T-helper 1 cell treated with Interleukin-12 subunit alpha and Interleukin-12 subunit beta and Interleukin-4 antibody, amounts not matched to agents 30 μg/mL and 1 μg/mL, for 36 hours (primary cell): ENCODE measurements around the gene TNP2.

Source experiments
- H3K27ac Mint-ChIP-seq: one replicate; pipeline ENCODE4 v1.8.0; 2021; ENCODE audit warnings: mild to moderate bottlenecking, mixed read lengths
- H3K27me3 Mint-ChIP-seq: one replicate; pipeline ENCODE4 v1.8.0; 2021; ENCODE audit warnings: low read depth, mixed read lengths
- H3K36me3 Mint-ChIP-seq: one replicate; pipeline ENCODE4 v1.8.0; 2021; ENCODE audit warnings: low read depth, mixed read lengths
- H3K4me1 Mint-ChIP-seq: one replicate; pipeline ENCODE4 v1.8.0; 2021; ENCODE audit warnings: low read depth, mixed read lengths
- H3K4me3 Mint-ChIP-seq: one replicate; pipeline ENCODE4 v1.8.0; 2021; ENCODE audit warnings: mild to moderate bottlenecking, moderate library complexity, mixed read lengths
- H3K9me3 Mint-ChIP-seq: one replicate; pipeline ENCODE4 v1.8.0; 2021; ENCODE audit warnings: mixed read lengths

TNP2 gene

GRCh38 chr16:11276143-11276895 lies 7.2 kb upstream of the TNP2 start, which contains the start of gene PRM2:
TSS of gene PRM2 (minus strand) at chr16:11276480. CDS start at chr16:11276370, 110 bp downstream.
- Mint-ChIP-seq H3K27me3 (peaks cover 12% of the 10 kb centered on the region), H3K36me3 (no peaks in the 10 kb centered on the region), H3K4me3 (no peak within 1 kb of the TSS), H3K4me1 (no peaks in the 10 kb centered on the region), H3K27ac (no peak within 1 kb of the TSS), H3K9me3 (no peaks in the 10 kb centered on the region)

- no peak overlapping the region for H3K27ac Mint-ChIP-seq
- no peaks in the 10 kb centered on the region for H3K4me1 Mint-ChIP-seq
- H3K27me3 Mint-ChIP-seq = peaks cover 15% of the 10 kb centered on the region
- no peaks in the 10 kb centered on the region for H3K36me3 Mint-ChIP-seq
- H3K4me3 Mint-ChIP-seq = no peak overlapping the region
- no peaks in the 10 kb centered on the region for H3K9me3 Mint-ChIP-seq
Measured at GRCh38 chr16:11274964-11275363, 5.8 kb upstream of the TNP2 start.

- no peaks in the 10 kb centered on the region for H3K36me3 Mint-ChIP-seq
- no peak overlapping the region for H3K4me3 Mint-ChIP-seq
- no peaks in the 10 kb centered on the region for H3K9me3 Mint-ChIP-seq
- H3K27me3 Mint-ChIP-seq = peaks cover 12% of the 10 kb centered on the region
- no peak overlapping the region for H3K27ac Mint-ChIP-seq
- H3K4me1 Mint-ChIP-seq = no peaks in the 10 kb centered on the region
Measured at GRCh38 chr16:11273721-11274324, 4.7 kb upstream of the TNP2 start.

GRCh38 chr16:11272921-11273720 lies 4.0 kb upstream of the TNP2 start, which contains the start of gene PRM3:
TSS of gene PRM3 (minus strand) at chr16:11273629. CDS start at chr16:11273595, 34 bp downstream.
- Mint-ChIP-seq H3K27ac (no peak within 1 kb of the TSS), H3K36me3 (no peaks in the 10 kb centered on the region), H3K27me3 (peaks cover 19% of the 10 kb centered on the region), H3K9me3 (no peaks in the 10 kb centered on the region), H3K4me3 (no peak within 1 kb of the TSS), H3K4me1 (no peaks in the 10 kb centered on the region)

- Mint-ChIP-seq H3K4me1 (no peaks in the 10 kb centered on the region), H3K27me3 (peaks cover 19% of the 10 kb centered on the region), H3K4me3 (no peak overlapping the region), H3K36me3 (no peaks in the 10 kb centered on the region), H3K27ac (no peak overlapping the region), H3K9me3 (no peaks in the 10 kb centered on the region)
Measured at GRCh38 chr16:11272484-11272883, 3.4 kb upstream of the TNP2 start.

GRCh38 chr16:11271610-11272009 lies 2.5 kb upstream of the TNP2 start:
- no peaks in the 10 kb centered on the region for H3K9me3 Mint-ChIP-seq
- no peaks in the 10 kb centered on the region for H3K36me3 Mint-ChIP-seq
- no peak overlapping the region for H3K4me3 Mint-ChIP-seq
- peaks cover 17% of the 10 kb centered on the region for H3K27me3 Mint-ChIP-seq
- no peaks in the 10 kb centered on the region for H3K4me1 Mint-ChIP-seq
- H3K27ac Mint-ChIP-seq = no peak overlapping the region

- Mint-ChIP-seq H3K27ac (no peak overlapping the region), H3K36me3 (no peaks in the 10 kb centered on the region)
Measured at GRCh38 chr16:11270602-11271162, 1.6 kb upstream of the TNP2 start.

GRCh38 chr16:11265124-11265523 lies 4.0 kb downstream of the TNP2 start:
- H3K36me3 Mint-ChIP-seq = no peaks in the 10 kb centered on the region

More at GRCh38 chr16:11270602-11271162, 1.6 kb upstream of the TNP2 start:
- Mint-ChIP-seq H3K4me1 (no peaks in the 10 kb centered on the region), H3K9me3 (no peaks in the 10 kb centered on the region), H3K4me3 (no peak overlapping the region), H3K27me3 (peaks cover 17% of the 10 kb centered on the region)

GRCh38 chr16:11264155-11264832 lies 4.8 kb downstream of the TNP2 start:
- Mint-ChIP-seq H3K4me3 (peak overlapping the region; percentile 36), H3K4me1 (peaks cover 29% of the 10 kb centered on the region), H3K9me3 (no peaks in the 10 kb centered on the region), H3K27me3 (peaks cover 12% of the 10 kb centered on the region), H3K36me3 (no peaks in the 10 kb centered on the region), H3K27ac (peak overlapping the region; percentile 76)

More at GRCh38 chr16:11265124-11265523, 4.0 kb downstream of the TNP2 start:
- no peak overlapping the region for H3K4me3 Mint-ChIP-seq
- no peak overlapping the region for H3K27ac Mint-ChIP-seq
- H3K4me1 Mint-ChIP-seq = peaks cover 23% of the 10 kb centered on the region
- peaks cover 14% of the 10 kb centered on the region for H3K27me3 Mint-ChIP-seq
- H3K9me3 Mint-ChIP-seq = no peaks in the 10 kb centered on the region

GRCh38 chr16:11263737-11264136 lies 5.4 kb downstream of the TNP2 start:
- Mint-ChIP-seq H3K4me3 (peak overlapping the region; percentile 36), H3K27me3 (peaks cover 11% of the 10 kb centered on the region), H3K4me1 (peaks cover 33% of the 10 kb centered on the region), H3K9me3 (no peaks in the 10 kb centered on the region), H3K27ac (peak overlapping the region; percentile 76), H3K36me3 (no peaks in the 10 kb centered on the region)

- no peaks in the 10 kb centered on the region for H3K36me3 Mint-ChIP-seq
- H3K27ac Mint-ChIP-seq = peak overlapping the region; percentile 3
- peaks cover 4% of the 10 kb centered on the region for H3K27me3 Mint-ChIP-seq
- no peaks in the 10 kb centered on the region for H3K9me3 Mint-ChIP-seq
- peaks cover 40% of the 10 kb centered on the region for H3K4me1 Mint-ChIP-seq
- H3K4me3 Mint-ChIP-seq = no peak overlapping the region
Measured at GRCh38 chr16:11262915-11263314, 6.2 kb downstream of the TNP2 start.

- no peaks in the 10 kb centered on the region for H3K36me3 Mint-ChIP-seq
- H3K27me3 Mint-ChIP-seq = peaks cover 4% of the 10 kb centered on the region
- no peak overlapping the region for H3K27ac Mint-ChIP-seq
- H3K9me3 Mint-ChIP-seq = no peaks in the 10 kb centered on the region
- no peak overlapping the region for H3K4me3 Mint-ChIP-seq
- peaks cover 50% of the 10 kb centered on the region for H3K4me1 Mint-ChIP-seq
Measured at GRCh38 chr16:11260596-11260966, 8.5 kb downstream of the TNP2 start.

- Mint-ChIP-seq H3K27me3 (peaks cover 4% of the 10 kb centered on the region), H3K4me1 (peaks cover 50% of the 10 kb centered on the region), H3K4me3 (no peak overlapping the region), H3K9me3 (no peaks in the 10 kb centered on the region), H3K27ac (peak overlapping the region; percentile 0), H3K36me3 (peaks cover 3% of the 10 kb centered on the region)
Measured at GRCh38 chr16:11259655-11260595, 9.2 kb downstream of the TNP2 start.
